Measurements from ENCODE around the gene USP43. TPM values are rescaled to one million over a fixed set of nuclear protein-coding genes. Genes with fewer than 3 reads are reported as not detected.
"Not testable (repeated sequence)": the region's sequence is repeated elsewhere in the genome, so short reads cannot be mapped to it uniquely, and the experiment has no call there.

USP43 gene
- total and polyA plus RNA-seq, 2 donors (not counting 1 experiment from before 2014, with no cell fraction given), result 0.16 to 0.30 TPM

DNA sequence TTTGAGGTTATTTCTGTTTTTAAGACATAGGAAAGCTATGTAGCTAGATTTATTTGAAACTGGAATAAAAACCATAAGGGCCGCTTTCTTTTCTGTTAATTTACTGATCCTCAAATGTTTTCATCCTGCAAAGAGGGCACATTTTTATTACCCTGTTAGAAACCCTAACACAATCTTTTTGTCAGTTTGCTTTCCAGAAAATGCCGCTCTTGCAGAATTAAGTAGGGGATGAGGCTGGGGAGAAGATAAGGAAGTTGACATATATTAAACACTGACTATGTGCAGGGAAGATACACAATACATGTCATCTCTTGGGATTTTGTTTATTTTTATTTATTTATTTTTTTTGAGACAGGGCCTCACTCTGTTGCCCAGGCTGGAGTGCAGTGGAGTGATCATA is 15.7 kb downstream of the USP43 start:
- WGBS (ENCODE audit: insufficient coverage), result no CpG with 5 or more reads among the region's 2 CpGs
- intact Hi-C loops (cut with micrococcal nuclease), result no loop called here
- Mint-ChIP-seq H3K9me3 (ENCODE audit: insufficient read depth) (no peaks in the 10 kb centered on the region), H3K27me3 (no peaks in the 10 kb centered on the region), H3K4me1 (no peaks in the 10 kb centered on the region), H3K27ac (no peak overlapping the region), H3K4me3 (no peak overlapping the region)
- H3K4me3 ChIP-seq (ENCODE audit: control extremely low read depth in 1 of 5, extremely low read depth in 1 of 5, insufficient read depth in 1 of 5, low read depth in 2 of 5, low read length in 4 of 5), result no peak overlapping the region
- TF ChIP-seq EZH2 (IDR thresholded peaks at IDR 0.05; ENCODE audit: borderline replicate concordance, insufficient read depth, low read depth, low read length, poor library complexity, severe bottlenecking) (no peak), CTCF (IDR thresholded peaks at IDR 0.05) (no peak)
- H4K20me1 ChIP-seq (ENCODE audit: control insufficient read depth, insufficient read depth, low read length, poor library complexity, severe bottlenecking), result no peaks in the 10 kb centered on the region
- no peak for DNase-seq
- H3K27ac ChIP-seq (ENCODE audit: low read length in 2 of 2), result no peak overlapping the region
- no peaks in the 10 kb centered on the region for H3K27me3 ChIP-seq (replicated peaks in 1 of 4; ENCODE audit: control extremely low read depth in 1 of 4, control insufficient read depth in 3 of 4, insufficient read depth in 4 of 4, low read length in 3 of 4)
- ATAC-seq (ENCODE audit: low read depth), result no peak
- POLR2A ChIA-PET, result no interaction called here
- H3K9ac ChIP-seq (ENCODE audit: low read length), result no peak overlapping the region
- no peaks in the 10 kb centered on the region for H3K9me3 ChIP-seq (ENCODE audit: control extremely low read depth in 1 of 3, control insufficient read depth in 2 of 3, insufficient read depth in 1 of 3, low read length in 2 of 3)
- CTCF ChIA-PET, result no interaction called here
- H2AFZ ChIP-seq (ENCODE audit: insufficient read depth, low read depth, low read length, poor library complexity, severe bottlenecking), result no peak overlapping the region
- H3K36me3 ChIP-seq (replicated peaks in 1 of 2; ENCODE audit: control extremely low read depth in 1 of 2, control insufficient read depth in 1 of 2, extremely low read depth in 1 of 2, insufficient read depth in 2 of 2, low read length in 1 of 2), result no peaks in the 10 kb centered on the region
- H3K4me1 ChIP-seq (ENCODE audit: control insufficient read depth in 2 of 2, insufficient read depth in 2 of 2, low read length in 2 of 2), result no peaks in the 10 kb centered on the region
- H3K4me2 ChIP-seq (replicated peaks; ENCODE audit: low read depth, low read length, poor library complexity, severe bottlenecking), result no peak overlapping the region
- H3K79me2 ChIP-seq (ENCODE audit: control insufficient read depth, insufficient read depth, low read length), result no peaks in the 10 kb centered on the region

DNA sequence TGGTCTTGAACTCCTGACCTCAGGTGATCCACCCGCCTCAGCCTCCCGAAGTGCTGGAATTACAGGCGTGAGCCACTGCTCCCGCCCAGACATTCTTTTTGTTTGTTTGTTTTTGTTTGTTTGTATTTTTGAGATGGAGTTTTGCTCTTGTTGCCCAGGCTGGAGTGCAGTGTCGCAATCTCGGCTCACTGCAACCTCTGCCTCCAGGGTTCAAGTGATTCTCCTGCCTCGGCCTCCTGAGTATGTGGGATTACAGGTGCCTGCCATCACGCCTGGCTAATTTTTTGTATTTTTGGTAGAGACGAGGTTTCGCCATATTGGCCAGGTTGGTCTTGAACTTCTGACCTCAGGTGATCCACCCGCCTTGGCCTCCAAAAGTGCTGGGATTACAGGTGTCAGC is 18.2 kb downstream of the USP43 start:
- H3K27me3 Mint-ChIP-seq; H3K4me2 ChIP-seq (replicated peaks; ENCODE audit: low read depth, low read length, poor library complexity, severe bottlenecking); H4K20me1 ChIP-seq (ENCODE audit: control insufficient read depth, insufficient read depth, low read length, poor library complexity, severe bottlenecking); POLR2A ChIA-PET; DNase-seq; CTCF ChIA-PET; H2AFZ ChIP-seq (ENCODE audit: insufficient read depth, low read depth, low read length, poor library complexity, severe bottlenecking); H3K27ac ChIP-seq (ENCODE audit: low read length in 2 of 2); intact Hi-C loops (cut with micrococcal nuclease); H3K27me3 ChIP-seq (replicated peaks in 1 of 4; ENCODE audit: control extremely low read depth in 1 of 4, control insufficient read depth in 3 of 4, insufficient read depth in 4 of 4, low read length in 3 of 4); H3K27ac Mint-ChIP-seq; H3K9me3 Mint-ChIP-seq (ENCODE audit: insufficient read depth); H3K9me3 ChIP-seq (ENCODE audit: control extremely low read depth in 1 of 3, control insufficient read depth in 2 of 3, insufficient read depth in 1 of 3, low read length in 2 of 3); H3K4me1 Mint-ChIP-seq; H3K79me2 ChIP-seq (ENCODE audit: control insufficient read depth, insufficient read depth, low read length); H3K36me3 ChIP-seq (replicated peaks in 1 of 2; ENCODE audit: control extremely low read depth in 1 of 2, control insufficient read depth in 1 of 2, extremely low read depth in 1 of 2, insufficient read depth in 2 of 2, low read length in 1 of 2); ATAC-seq (ENCODE audit: low read depth); H3K4me1 ChIP-seq (ENCODE audit: control insufficient read depth in 2 of 2, insufficient read depth in 2 of 2, low read length in 2 of 2); H3K4me3 ChIP-seq (ENCODE audit: control extremely low read depth in 1 of 5, extremely low read depth in 1 of 5, insufficient read depth in 1 of 5, low read depth in 2 of 5, low read length in 4 of 5); H3K4me3 Mint-ChIP-seq; H3K9ac ChIP-seq (ENCODE audit: low read length): not testable (repeated sequence)
- WGBS (ENCODE audit: insufficient coverage), result 97% methylated on average over 10 of the region's 11 CpGs
